ENCODE measurements around the gene RDH16.
"Not testable (repeated sequence)": the region's sequence is repeated elsewhere in the genome, so short reads cannot be mapped to it uniquely, and the experiment has no call there.

The RDH16 gene

DNA sequence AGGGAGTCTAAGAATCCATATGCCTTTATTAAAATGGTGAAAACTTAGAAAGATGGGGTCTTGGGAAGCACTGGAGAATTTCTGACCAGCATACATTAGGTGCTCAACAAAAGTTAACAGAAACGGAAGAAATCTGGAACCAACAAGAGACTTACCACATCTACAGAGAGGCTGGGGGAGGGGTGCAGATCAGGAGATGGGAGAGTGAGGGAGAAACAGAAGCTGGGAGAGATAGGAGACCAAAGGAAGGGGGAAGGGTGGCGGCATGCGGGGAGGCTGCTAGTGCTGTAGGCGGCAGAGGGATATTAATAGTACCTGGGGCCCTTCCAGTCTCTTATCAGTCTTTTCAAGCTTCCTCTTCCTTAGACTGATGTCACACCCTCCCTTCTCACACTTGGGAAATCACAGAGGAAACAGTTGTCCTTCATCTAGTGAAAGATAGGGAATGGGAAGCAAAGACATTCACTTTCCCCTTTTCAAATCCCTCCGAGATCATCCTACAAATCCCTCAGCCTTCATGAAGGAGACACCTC, 30.9 kb upstream of the RDH16 start:
- no peak for DNase-seq

DNA sequence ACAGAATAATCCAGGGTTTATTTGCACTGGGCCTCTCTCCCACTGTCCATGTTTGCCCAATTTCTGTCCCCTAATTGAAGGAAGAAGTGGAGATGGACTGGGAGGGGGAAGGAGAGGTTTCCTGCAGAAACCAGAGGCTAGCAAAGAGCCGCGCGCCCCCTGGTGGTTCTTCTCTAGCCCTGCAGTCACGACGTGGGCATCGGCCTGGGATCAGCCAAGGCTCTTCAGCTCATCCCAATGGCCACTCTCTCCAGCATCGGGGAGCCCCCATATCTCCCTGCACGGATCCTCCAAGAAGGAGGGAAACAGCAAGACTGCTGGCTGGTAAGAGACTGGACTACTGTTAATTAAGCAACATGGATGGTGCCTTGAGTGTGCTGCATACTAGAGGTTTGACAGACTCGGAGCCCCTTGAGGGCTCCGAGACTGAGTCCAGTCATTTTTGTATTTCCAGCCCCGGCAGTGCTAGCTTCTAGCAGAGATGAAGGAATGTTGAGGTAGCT, 30.2 kb upstream of the RDH16 start:
- peak; percentile 64 for DNase-seq

DNA sequence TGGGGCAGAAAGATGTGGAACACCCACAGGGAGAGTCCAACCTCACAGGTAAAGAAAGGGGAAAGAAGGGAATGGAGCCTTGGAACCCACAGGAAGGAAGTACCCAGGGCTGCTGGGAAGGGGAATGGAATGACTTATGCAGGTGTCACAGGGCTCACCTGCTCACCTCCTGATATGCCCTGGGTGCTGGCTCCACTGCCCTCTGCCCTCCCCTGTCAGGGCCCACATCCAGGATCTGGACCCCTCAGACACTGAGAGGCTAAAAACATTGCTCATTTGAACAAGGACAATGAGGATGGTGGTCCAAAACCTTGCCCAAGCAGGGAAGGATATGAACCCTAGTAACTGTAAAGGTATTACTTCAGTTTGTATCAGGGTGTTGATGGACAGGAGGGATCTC, 29.6 kb upstream of the RDH16 start:
- DNase-seq = no peak

DNA sequence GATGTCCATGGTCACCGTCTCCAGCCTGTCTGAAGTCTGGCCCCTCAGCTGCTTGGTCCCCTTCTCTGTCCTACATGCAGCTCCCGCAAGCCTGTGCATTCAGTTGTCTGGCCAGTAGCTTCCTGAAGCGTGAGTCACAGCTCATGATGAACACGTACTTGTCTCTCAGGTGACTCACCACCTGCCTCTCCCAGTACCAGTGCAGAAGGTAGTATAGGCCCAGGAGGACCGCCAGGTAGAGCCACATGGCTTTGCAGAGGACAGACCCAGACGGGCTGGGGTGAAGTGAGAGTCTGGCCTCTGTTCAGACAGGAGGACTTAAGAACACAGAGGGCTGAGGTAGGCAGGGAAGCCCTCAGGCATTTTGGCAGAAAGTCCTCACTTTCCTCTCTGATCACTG, 28.3 kb upstream of the RDH16 start:
- DNase-seq = peak; percentile 31

DNA sequence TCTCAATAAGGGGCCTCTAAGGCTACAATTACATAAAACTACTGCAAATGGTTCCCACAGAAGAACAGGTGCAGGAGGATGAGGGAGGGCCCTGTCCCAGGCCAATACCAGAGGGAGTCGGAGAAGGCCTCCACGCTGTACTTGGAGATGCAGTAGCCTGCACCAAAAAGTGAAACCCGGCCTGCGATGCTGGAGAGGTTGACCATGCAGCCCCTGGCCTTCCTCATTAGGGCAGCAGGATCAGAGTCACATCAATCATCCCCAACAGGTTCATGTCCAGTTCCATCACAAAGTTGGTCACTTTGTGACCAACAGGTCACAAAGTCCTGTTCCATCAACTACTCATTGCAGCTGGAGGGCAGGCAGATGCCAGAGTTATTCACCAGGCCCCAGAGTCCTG, 26.0 kb upstream of the RDH16 start:
- DNase-seq = no peak

DNA sequence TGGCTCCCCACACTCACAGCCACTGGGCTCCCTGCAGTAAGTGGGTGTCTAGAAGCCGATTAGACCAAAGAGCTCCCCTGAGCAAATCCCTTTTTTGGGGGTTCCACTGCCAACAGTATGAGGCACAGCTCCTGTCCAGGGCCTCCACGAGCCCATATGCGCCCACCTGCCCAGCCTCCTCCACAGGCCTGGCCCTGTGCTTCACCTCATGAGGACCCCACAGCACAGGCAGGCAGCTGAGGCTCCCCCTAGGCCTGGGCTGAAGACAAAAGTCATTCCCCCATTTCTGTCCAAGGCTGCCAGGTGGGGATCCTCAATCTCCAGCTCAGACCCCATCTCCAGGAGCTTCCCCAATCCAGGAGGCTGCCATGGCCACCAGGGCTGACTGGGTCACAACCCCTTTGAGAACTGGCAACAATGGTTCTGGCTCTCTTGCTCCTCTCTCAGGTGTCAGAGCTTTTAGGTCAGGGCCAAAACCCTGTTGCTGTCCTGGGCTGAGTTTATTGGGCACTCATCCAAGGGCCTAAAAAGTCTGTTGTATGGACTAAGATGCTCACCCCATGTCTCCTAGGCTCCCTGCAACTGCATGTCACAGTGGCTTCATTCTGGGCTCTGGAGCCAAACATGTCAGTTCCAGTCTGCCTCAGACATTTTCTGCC, 25.3 kb upstream of the RDH16 start:
- not testable (repeated sequence) for DNase-seq

DNA sequence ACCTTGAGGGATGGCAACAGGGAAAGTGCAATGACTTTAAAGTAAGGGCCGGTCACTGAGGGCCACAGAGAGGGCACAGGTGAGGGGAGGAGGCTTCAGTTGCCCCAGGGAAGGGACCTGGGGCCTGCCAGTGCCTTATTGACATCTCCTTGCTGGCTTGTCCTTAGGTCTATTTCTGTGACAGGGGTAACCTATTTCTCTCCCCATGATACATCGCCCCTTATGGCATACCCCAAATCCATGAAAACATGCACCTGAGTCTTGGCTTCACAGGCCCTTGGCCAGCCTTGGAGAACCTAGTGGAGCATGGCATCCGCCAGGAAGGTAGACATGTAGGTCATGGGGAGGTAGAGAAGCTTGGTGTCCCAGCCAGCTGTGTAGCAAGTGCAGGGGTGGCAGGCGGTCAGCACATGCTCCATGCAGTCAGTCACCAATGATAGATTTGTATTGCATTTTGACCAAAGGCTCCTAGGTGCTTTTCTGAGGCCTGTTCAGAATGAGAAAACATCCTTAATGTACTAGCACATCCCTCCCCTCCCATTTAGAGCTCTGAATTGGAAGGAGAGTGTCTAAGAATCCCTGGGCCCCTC, 23.6 kb upstream of the RDH16 start:
- no peak for DNase-seq

DNA sequence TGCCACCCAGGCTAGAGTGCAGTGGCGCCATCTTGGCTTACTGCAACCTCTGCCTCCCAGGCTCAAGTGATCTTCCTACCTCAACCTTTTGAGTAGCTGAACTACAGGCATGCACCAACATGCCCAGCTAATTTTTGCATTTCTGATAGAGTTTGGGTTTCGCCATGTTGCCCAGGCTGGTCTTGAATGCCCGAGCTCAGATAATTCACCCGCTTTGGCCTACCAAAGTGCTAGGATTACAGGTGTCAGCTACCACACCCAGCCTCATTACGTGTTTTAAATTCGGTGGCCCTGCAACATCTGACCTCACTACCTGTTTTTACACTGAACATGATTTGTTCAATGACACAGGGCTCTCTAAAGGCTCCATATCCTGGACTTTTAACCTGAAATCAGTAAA, 22.9 kb upstream of the RDH16 start:
- DNase-seq = no peak

DNA sequence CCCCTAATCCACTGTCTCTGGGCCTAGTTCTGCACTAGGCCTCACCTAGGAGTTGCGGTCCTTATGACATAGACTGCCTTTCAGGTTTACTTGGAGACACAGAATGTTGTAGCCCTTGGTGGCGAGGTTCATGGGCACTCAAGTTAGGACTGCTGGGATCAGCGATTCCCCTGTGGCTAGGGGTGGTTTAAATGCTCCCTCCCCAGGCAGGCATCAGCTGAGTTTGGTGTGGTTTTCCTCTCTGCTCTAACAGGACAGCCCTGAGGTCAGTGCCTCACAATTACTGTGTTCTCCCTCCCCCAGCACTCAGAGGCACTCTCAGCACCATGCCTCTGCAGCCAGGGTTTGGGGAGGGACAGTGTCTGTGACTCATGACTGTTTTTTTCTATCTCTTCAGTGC, 22.2 kb upstream of the RDH16 start:
- DNase-seq = no peak

DNA sequence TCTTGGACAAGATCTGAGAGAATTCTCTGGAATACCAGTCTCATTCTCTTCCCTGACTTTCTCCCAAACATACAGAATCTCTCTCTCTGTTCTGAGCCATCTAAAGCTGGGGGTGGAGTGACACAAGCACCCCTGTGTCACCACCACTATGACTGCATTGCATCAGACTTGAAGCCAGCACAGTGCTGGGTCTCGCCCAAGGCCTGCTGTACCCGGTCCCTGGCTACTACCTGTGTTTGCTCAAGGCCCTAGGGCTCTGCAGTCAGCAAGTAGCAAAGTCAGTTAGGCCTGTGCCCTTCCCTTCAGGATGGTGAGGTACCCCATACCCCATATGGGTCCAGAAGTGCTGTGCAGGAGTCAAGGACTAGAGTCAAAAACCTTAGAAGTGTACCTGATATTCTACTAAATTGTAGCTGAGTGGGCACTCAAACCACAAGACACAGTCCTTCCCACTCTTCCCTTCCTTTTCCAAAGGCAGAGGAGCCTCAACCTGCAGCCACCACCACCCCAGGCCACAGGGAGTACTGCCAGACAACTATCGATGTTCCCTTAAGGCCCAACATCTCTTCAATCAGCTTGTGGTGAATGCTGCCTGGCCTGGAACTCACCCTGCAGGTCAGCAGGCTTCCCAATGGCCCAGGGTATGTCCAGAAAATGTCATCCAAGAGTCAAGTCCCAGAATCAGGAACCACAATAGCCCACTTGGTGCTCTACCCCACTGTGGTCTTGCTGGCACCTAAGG, 21.2 kb upstream of the RDH16 start:
- DNase-seq = no peak

DNA sequence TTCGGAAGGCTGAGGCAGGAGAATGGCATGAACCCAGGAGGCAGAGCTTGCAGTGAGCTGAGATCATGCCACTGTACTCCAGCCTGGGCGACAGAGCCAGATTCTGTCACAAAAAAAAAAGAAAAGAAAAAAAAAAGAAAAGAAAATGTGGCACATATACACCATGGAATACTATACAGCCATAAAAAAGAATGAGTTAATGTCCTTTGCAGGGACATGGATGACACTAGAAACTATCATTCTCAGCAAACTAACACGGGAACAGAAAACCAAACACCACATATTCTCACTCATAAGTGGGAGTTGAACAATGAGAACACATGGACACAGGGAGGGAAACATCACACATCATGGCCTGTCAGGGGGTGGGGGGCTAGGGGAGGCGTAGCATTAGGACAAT, 20.0 kb upstream of the RDH16 start:
- not testable (repeated sequence) for DNase-seq

DNA sequence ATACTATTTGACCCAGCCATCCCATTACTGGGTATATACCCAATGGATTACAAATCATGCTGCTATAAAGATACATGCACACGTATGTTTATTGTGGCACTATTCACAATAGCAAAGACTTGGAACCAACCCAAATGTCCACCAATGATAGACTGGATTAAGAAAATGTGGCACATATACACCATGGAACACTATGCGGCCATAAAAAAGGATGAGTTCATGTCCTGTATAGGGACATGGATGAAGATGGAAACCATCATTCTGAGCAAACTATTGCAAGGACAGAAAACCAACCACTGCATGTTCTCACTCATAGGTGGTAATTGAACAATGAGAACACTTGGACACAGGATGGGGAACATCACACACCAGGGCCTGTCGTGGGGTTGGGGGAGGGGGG, 16.8 kb upstream of the RDH16 start:
- DNase-seq = not testable (repeated sequence)

DNA sequence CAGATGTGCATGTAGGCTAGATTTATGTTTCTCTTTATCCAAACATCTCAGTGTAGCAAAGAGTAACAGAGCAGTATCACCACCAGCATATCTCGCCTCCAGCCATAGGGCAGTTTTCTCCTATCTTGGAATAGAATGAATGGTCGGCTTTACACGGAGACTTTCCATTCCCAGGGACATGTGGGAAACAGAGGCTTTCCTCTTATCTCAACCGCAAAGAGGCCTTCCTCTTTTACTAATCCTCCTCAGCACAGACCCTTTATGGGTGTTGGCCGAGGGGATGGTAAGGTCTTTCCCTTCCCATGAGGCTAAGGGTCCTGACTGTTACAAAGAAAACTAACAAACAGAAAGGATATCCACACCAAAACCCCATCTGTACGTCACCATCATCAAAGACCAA, 11.5 kb upstream of the RDH16 start:
- not testable (repeated sequence) for DNase-seq

DNA sequence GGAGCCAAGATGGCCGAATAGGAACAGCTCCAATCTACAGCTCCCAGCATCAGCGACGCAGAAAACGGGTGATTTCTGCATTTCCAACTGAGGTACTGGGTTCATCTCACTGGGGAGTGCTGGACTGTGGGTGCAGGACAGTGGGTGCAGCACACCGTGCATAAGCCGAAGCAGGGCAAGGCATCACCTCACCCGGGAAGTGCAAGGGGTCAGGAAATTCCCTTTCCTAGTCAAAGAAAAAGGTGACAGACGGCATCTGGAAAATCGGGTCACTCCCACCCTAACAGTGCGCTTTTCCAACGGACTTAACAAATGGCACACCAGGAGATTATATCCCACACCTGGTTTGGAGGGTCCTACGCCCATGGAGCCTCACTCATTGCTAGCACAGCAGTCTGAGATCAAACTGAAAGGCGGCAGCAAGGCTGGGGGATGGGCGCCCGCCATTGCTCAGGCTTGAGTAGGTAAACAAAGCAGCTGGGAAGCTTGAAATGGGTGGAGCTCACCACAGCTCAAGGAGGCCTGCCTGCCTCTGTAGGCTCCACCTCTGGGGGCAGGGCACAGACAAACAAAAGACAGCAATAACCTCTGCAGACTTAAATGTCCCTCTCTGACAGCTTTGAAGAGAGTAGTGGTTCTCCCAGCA, 8.7 kb upstream of the RDH16 start:
- not testable (repeated sequence) for DNase-seq

DNA sequence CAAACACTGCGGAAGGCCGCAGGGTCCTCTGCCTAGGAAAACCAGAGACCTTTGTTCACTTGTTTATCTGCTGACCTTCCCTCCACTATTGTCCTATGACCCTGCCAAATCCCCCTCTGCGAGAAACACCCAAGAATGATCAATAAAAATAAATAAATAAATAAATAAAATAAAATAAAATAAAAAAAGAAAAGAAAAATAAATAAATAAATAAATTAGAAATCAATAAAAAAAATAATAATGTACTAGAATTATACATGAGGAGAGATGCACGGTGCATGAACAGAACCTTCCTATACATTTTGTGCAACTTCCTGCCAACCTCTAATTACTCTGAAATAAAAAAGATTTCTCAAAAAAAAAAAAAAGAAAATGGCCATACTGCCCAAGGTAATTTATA, 7.7 kb upstream of the RDH16 start:
- not testable (repeated sequence) for DNase-seq

DNA sequence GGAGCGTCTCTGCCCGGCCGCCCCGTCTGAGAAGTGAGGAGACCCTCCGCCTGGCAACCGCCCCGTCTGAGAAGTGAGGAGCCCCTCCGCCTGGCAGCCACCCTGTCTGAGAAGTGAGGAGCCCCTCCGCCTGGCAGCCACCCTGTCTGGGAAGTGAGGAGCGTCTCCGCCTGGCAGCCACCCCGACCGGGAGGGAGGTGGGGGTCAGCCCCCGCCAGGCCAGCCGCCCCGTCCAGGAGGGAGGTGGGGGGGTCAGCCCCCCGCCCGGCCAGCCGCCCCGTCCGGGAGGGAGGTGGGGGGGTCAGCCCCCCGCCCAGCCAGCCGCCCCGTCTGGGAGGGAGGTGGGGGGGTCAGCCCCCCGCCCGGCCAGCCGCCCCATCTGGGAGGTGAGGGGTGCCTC, 6.1 kb upstream of the RDH16 start:
- DNase-seq = not testable (repeated sequence)

DNA sequence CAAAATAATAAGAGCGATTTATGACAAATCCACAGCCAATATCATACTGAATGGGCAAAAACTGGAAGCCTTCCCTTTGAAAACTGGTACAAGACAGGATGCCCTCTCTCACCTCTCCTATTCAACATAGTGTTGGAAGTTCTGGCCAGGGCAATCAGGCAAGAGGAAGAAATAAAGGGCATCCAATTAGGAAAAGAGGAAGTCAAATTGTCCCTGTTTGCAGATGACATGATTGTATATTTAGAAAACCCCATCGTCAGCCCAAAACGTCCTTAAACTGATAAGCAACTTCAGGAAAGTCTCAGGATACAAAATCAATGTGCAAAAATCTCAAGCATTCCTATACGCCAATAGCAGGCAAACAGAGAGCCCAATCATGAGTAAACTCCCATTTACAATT, 4.8 kb upstream of the RDH16 start:
- DNase-seq = not testable (repeated sequence)

DNA sequence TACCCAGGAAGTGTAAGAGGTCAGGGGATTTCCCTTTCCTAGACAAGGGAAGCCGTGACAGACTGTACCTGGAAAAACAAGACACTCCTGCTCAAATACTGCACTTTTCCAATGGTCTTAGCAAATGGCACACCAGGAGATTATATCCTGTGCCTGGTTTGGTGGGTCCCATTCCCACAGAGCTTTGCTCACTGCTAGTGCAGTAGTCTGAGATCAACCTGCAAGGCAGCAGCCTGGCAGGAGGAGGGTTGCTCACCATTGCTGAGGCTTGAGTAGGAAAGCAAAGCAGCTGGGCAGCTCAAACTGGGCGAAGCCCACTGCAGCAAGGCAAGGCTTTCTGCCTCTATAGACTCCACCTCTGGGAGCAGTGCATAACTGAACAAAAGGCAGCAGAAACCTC, 1.0 kb upstream of the RDH16 start:
- DNase-seq = no peak

DNA sequence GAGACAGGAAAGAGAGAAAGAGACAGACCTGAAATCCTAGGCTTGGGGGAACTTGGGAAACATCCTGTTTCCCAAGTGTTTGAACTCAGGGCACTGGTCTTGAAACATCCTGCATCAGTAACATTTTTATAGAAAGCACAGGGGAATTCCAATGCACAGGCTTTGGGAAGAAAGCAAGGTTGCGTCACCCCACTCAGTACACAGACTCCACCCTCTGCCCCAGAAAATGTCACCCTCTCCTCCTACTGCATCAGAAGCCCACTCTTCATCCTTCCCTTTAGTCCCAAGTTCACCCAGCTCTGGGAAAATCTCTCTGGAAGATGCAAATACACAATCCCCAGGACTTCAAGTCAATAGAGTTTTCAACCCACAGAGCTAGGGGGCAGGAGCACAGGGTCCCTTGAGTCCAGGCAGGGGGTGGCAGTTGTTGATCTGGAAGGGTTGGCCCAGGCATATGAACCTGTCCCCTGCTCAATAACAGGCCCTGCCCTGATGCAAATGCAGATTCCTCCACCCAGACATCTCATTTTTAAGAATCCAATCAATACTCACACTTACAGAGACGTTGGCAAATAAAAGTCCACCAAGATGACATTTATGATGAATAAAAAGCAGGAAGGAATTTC, 1.7 kb downstream of the RDH16 start:
- no peak for DNase-seq

DNA sequence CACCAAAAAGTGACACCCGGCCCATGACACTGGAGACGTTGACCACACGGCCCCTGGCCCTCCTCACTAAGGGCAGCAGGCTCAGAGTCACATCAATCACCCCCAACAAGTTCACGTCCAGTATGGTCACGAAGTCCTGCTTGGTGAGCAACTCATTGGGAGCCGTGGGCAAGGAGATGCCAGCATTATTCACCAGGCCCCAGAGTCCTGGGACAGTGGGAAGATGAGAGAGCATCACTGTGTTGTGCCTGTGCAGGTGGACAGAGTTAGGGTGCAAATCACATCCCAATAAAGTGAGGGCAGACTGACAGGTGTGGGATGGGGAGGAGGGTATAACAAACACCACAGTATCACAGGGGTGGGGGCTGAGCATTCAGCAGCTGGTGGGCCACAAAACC, 2.5 kb downstream of the RDH16 start:
- DNase-seq = no peak

DNA sequence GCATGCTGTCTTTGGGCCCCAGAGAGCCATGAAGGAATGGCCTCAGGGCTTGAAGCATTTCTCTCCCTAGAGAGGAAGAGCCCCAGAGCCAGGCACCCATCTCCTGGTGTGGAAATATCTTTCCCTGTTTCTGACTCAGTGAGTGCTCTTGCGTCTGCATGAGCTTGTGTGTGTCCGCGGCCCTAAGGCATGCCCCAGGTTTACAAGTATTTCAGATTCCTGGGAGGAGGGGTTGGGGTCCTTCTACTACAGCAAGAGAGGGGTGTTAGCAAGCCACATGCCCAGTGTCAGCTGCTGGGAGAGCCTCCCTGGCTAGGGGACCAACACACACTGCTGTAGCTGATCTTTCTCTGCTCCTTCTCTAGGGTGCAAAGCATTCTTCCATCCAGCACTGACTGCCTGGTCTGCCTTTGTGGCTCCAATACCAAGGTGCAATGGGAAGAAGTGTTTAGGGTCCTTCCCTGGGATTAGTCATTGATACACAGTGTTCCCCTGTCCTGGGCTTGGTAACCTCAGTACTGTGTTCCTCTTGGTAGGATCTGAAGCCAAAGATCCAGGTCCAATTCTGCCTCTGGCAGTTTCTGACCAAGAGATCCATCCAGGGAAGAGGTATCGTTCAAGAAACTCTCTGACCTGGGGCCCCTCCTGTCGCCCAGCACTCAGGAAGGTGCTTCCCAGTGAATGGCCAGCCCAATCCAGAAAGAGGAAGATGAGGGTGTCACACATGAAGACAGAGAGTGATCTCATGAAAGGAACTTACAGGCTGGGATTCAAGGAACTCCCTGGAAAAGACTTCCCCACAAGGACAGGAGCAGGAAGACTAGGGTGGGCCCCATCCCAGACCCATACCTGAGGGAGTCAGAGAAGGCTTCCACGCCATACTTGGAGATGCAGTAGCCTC, 3.1 kb downstream of the RDH16 start:
- DNase-seq = no peak

DNA sequence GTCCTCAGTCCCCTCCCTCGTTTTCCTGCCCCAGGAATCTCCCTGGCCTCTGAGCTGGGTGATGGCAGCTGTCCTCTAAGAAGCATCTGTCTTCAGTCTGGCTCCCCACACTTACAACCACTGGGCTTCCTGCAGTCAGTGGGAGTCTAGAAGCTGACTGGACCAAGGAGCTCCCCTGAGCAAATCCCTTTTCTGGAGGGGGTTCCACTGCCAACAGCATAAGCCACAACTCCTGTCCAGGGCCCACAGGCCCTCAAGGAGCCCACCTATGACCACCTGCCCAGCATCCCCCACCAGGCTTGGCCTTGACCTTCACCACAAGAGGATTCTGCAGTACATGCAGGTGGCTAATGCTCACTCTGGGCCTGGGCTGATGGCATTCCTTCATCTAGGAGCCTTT, 4.1 kb downstream of the RDH16 start:
- no peak for DNase-seq
